Metanephros (tissue), 1 donor: ENCODE data around the gene PHEX. TPM values are rescaled to one million over a fixed set of nuclear protein-coding genes. Genes with fewer than 3 reads are reported as not detected.

Experiments used
- total RNA-seq: library from RNA; depleted of rRNA; stranded (reverse); fragments of >200 nt; gene quantifications from one replicate; pipeline ENCODE4 v1.2.3, GENCODE V29; 2014

Gene PHEX
- total RNA-seq: 0.18 TPM

DNA sequence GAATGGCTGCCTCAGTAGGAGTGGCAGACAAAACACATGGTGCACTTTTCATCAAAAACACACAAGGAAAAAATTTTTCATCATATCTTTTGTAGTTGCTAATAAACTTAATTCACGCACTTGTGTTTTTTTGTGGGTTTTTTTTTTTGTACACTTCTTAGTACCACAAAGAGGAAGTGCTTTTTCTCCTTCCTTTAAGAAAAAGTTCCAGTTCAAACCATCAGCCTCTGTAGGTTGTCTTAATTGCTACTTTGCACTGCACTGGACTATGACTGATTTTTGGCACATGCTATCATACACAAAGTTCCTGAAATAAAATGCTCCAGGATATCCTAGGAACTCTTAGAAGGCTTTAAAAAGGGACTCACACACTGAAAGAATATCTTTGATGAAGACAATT lies at the start of gene PHEX:
Gene PHEX, plus strand, starts transcription at position 242 of the 400 bp plus-strand sequence. CDS start 681 bp downstream, outside the sequence.

GRCh38 chrX:22272613-22273012 lies 240.5 kb downstream of the PHEX start, which contains the start of gene CBLL2:
TSS of gene CBLL2 (plus strand) at chrX:22272913. CDS start at chrX:22272992, 79 bp downstream.

Other genes starting within 250 kb of the PHEX start
- gene MBTPS2, start 192.7 kb upstream of the PHEX start, total RNA-seq: 16.9 TPM
- gene YY2, start 176.3 kb upstream of the PHEX start, total RNA-seq: 2.5 TPM
- 102 TPM for gene SMS, start 91.6 kb upstream of the PHEX start, total RNA-seq
- not detected for gene CBLL2, start 240.6 kb downstream of the PHEX start, total RNA-seq